ENCODE data around the gene TLE7.

Gene TLE7

GRCh38 chr16:71423016-71423415 lies 18.8 kb downstream of the TLE7 start:
- DNase-seq (ENCODE audit: low spot score in 2 of 2) = no peak
- Histone ChIP-seq H3K27me3 (ENCODE audit: low read depth) (peaks cover 15% of the 10 kb centered on the region), H3K9me3 (no peaks in the 10 kb centered on the region), H3K4me1 (no peaks in the 10 kb centered on the region), H3K36me3 (replicated peaks) (no peaks in the 10 kb centered on the region), H3K4me3 (no peak overlapping the region)
- in situ Hi-C loops (cut with MboI; ENCODE audit: low sequenced_read_pairs) = loop anchor here (25.0 kb wide), 1 partner anchor 189 kb away; no protein-coding TSS in a partner anchor

GRCh38 chr16:71421911-71422310 lies 19.9 kb downstream of the TLE7 start:
- H3K36me3 ChIP-seq (replicated peaks) = no peaks in the 10 kb centered on the region
- in situ Hi-C loops (cut with MboI; ENCODE audit: low sequenced_read_pairs) = loop anchor here (25.0 kb wide), 1 partner anchor 190 kb away; no protein-coding TSS in a partner anchor
- DNase-seq (ENCODE audit: low spot score in 2 of 2) = peak in 1 of 2 experiments; percentile 47
- peaks cover 15% of the 10 kb centered on the region for H3K27me3 ChIP-seq (ENCODE audit: low read depth)
- no peaks in the 10 kb centered on the region for H3K4me1 ChIP-seq
- no peaks in the 10 kb centered on the region for H3K9me3 ChIP-seq
- no peak overlapping the region for H3K4me3 ChIP-seq

GRCh38 chr16:71414038-71414437 lies 27.8 kb downstream of the TLE7 start:
- Histone ChIP-seq H3K36me3 (replicated peaks) (no peaks in the 10 kb centered on the region), H3K9me3 (no peaks in the 10 kb centered on the region), H3K27me3 (ENCODE audit: low read depth) (peaks cover 29% of the 10 kb centered on the region), H3K4me1 (no peaks in the 10 kb centered on the region), H3K4me3 (no peak overlapping the region)
- in situ Hi-C loops (cut with MboI; ENCODE audit: low sequenced_read_pairs) = loop anchor here (5.0 to 25.0 kb wide), 2 partner anchors 83 to 198 kb away; no protein-coding TSS in a partner anchor
- no peak for DNase-seq (ENCODE audit: low spot score in 2 of 2)

GRCh38 chr16:71413341-71413740 lies 28.5 kb downstream of the TLE7 start:
- no peak for DNase-seq (ENCODE audit: low spot score in 2 of 2)
- no peak overlapping the region for H3K4me3 ChIP-seq
- no peaks in the 10 kb centered on the region for H3K36me3 ChIP-seq (replicated peaks)
- no peaks in the 10 kb centered on the region for H3K4me1 ChIP-seq
- no peaks in the 10 kb centered on the region for H3K9me3 ChIP-seq
- in situ Hi-C loops (cut with MboI; ENCODE audit: low sequenced_read_pairs) = loop anchor here (5.0 to 25.0 kb wide), 2 partner anchors 84 to 199 kb away; no protein-coding TSS in a partner anchor
- peaks cover 33% of the 10 kb centered on the region for H3K27me3 ChIP-seq (ENCODE audit: low read depth)

GRCh38 chr16:71412270-71413160 lies 29.3 kb downstream of the TLE7 start:
- Histone ChIP-seq H3K9me3 (no peaks in the 10 kb centered on the region), H3K4me1 (no peaks in the 10 kb centered on the region), H3K4me3 (no peak overlapping the region), H3K27me3 (ENCODE audit: low read depth) (peaks cover 38% of the 10 kb centered on the region), H3K36me3 (replicated peaks) (no peaks in the 10 kb centered on the region)
- peak; percentile 63 to 85 for DNase-seq (ENCODE audit: low spot score in 2 of 2)
- in situ Hi-C loops (cut with MboI; ENCODE audit: low sequenced_read_pairs) = loop anchor here (5.0 to 25.0 kb wide), 2 partner anchors 85 to 200 kb away; no protein-coding TSS in a partner anchor

GRCh38 chr16:71410146-71410545 lies 31.7 kb downstream of the TLE7 start:
- H3K27me3 ChIP-seq (ENCODE audit: low read depth) = peaks cover 41% of the 10 kb centered on the region
- H3K4me1 ChIP-seq = no peaks in the 10 kb centered on the region
- in situ Hi-C loops (cut with MboI; ENCODE audit: low sequenced_read_pairs) = loop anchor here (5.0 to 25.0 kb wide), 2 partner anchors 87 to 202 kb away; no protein-coding TSS in a partner anchor

GRCh38 chr16:71409011-71409775 lies 32.7 kb downstream of the TLE7 start:
- peaks cover 41% of the 10 kb centered on the region for H3K27me3 ChIP-seq (ENCODE audit: low read depth)
- H3K4me1 ChIP-seq = no peaks in the 10 kb centered on the region
- H3K4me3 ChIP-seq = no peak overlapping the region
- DNase-seq (ENCODE audit: low spot score in 2 of 2) = no peak
- H3K9me3 ChIP-seq = no peaks in the 10 kb centered on the region
- H3K36me3 ChIP-seq (replicated peaks) = no peaks in the 10 kb centered on the region
- in situ Hi-C loops (cut with MboI; ENCODE audit: low sequenced_read_pairs) = loop anchor here (25.0 kb wide), 1 partner anchor 203 kb away; no protein-coding TSS in a partner anchor

More at GRCh38 chr16:71410146-71410545, 31.7 kb downstream of the TLE7 start:
- Histone ChIP-seq H3K9me3 (no peaks in the 10 kb centered on the region), H3K36me3 (replicated peaks) (no peaks in the 10 kb centered on the region), H3K4me3 (no peak overlapping the region)
- DNase-seq (ENCODE audit: low spot score in 2 of 2) = no peak

GRCh38 chr16:71408536-71408935 lies 33.3 kb downstream of the TLE7 start:
- no peaks in the 10 kb centered on the region for H3K4me1 ChIP-seq
- no peaks in the 10 kb centered on the region for H3K9me3 ChIP-seq
- no peak overlapping the region for H3K4me3 ChIP-seq
- peaks cover 41% of the 10 kb centered on the region for H3K27me3 ChIP-seq (ENCODE audit: low read depth)
- DNase-seq (ENCODE audit: low spot score in 2 of 2) = no peak
- in situ Hi-C loops (cut with MboI; ENCODE audit: low sequenced_read_pairs) = loop anchor here (25.0 kb wide), 1 partner anchor 204 kb away; no protein-coding TSS in a partner anchor
- no peaks in the 10 kb centered on the region for H3K36me3 ChIP-seq (replicated peaks)

- DNase-seq (ENCODE audit: low spot score in 2 of 2) = no peak
- Histone ChIP-seq H3K9me3 (no peaks in the 10 kb centered on the region), H3K36me3 (replicated peaks) (no peaks in the 10 kb centered on the region), H3K27me3 (ENCODE audit: low read depth) (peaks cover 41% of the 10 kb centered on the region), H3K4me3 (no peak overlapping the region), H3K4me1 (no peaks in the 10 kb centered on the region)
- in situ Hi-C loops (cut with MboI; ENCODE audit: low sequenced_read_pairs) = loop anchor here (25.0 kb wide), 1 partner anchor 205 kb away; no protein-coding TSS in a partner anchor
These were observed 34.1 kb downstream of the TLE7 start for GRCh38 chr16:71407731-71408130.

GRCh38 chr16:71406724-71407123 lies 35.1 kb downstream of the TLE7 start:
- peaks cover 37% of the 10 kb centered on the region for H3K27me3 ChIP-seq (ENCODE audit: low read depth)
- H3K9me3 ChIP-seq = no peaks in the 10 kb centered on the region
- DNase-seq (ENCODE audit: low spot score in 2 of 2) = no peak
- in situ Hi-C loops (cut with MboI; ENCODE audit: low sequenced_read_pairs) = loop anchor here (25.0 kb wide), 1 partner anchor 206 kb away; no protein-coding TSS in a partner anchor
- no peaks in the 10 kb centered on the region for H3K36me3 ChIP-seq (replicated peaks)
- H3K4me3 ChIP-seq = no peak overlapping the region
- H3K4me1 ChIP-seq = no peaks in the 10 kb centered on the region

- no peaks in the 10 kb centered on the region for H3K9me3 ChIP-seq
- H3K4me3 ChIP-seq = no peak overlapping the region
- H3K27me3 ChIP-seq (ENCODE audit: low read depth) = peaks cover 37% of the 10 kb centered on the region
- no peak for DNase-seq (ENCODE audit: low spot score in 2 of 2)
- no peaks in the 10 kb centered on the region for H3K36me3 ChIP-seq (replicated peaks)
- H3K4me1 ChIP-seq = no peaks in the 10 kb centered on the region
- in situ Hi-C loops (cut with MboI; ENCODE audit: low sequenced_read_pairs) = loop anchor here (25.0 kb wide), 1 partner anchor 206 kb away; no protein-coding TSS in a partner anchor
These were observed 35.5 kb downstream of the TLE7 start for GRCh38 chr16:71406316-71406715.

GRCh38 chr16:71404364-71404763 lies 37.5 kb downstream of the TLE7 start:
- DNase-seq (ENCODE audit: low spot score in 2 of 2) = no peak
- no peaks in the 10 kb centered on the region for H3K9me3 ChIP-seq
- H3K4me3 ChIP-seq = no peak overlapping the region
- in situ Hi-C loops (cut with MboI; ENCODE audit: low sequenced_read_pairs) = loop anchor here (25.0 kb wide), 1 partner anchor 208 kb away; no protein-coding TSS in a partner anchor
- H3K4me1 ChIP-seq = no peaks in the 10 kb centered on the region
- no peaks in the 10 kb centered on the region for H3K36me3 ChIP-seq (replicated peaks)
- peaks cover 22% of the 10 kb centered on the region for H3K27me3 ChIP-seq (ENCODE audit: low read depth)

- Histone ChIP-seq H3K36me3 (replicated peaks) (no peaks in the 10 kb centered on the region), H3K9me3 (no peaks in the 10 kb centered on the region), H3K4me1 (no peaks in the 10 kb centered on the region), H3K27me3 (ENCODE audit: low read depth) (peaks cover 8% of the 10 kb centered on the region), H3K4me3 (no peak overlapping the region)
- DNase-seq (ENCODE audit: low spot score in 2 of 2) = no peak
- in situ Hi-C loops (cut with MboI; ENCODE audit: low sequenced_read_pairs) = loop anchor here (25.0 kb wide), 1 partner anchor 210 kb away; no protein-coding TSS in a partner anchor
These were observed 39.2 kb downstream of the TLE7 start for GRCh38 chr16:71402674-71403073.

Measured in HAP-1 (cell line).